ENCODE data around the gene CCL14. TPM values are rescaled to one million over a fixed set of nuclear protein-coding genes. Genes with fewer than 3 reads are reported as not detected.

Gene CCL14
- polyA plus RNA-seq, 1 of the 3 experiments (the other 2 are of a cell fraction) = not detected

- WGBS (ENCODE audit: low lambda C conversion rate) = 3% methylated on average over 1 of the region's 1 CpG
- Histone ChIP-seq H4K20me1 (ENCODE audit: insufficient read depth) (no peaks in the 10 kb centered on the region), H3K9me3 (no peaks in the 10 kb centered on the region), H3K27me3 (ENCODE audit: insufficient read depth) (no peaks in the 10 kb centered on the region; the same call in 1 of the 2 replicates), H3F3A (replicated peaks; ENCODE audit: insufficient read depth) (no peaks in the 10 kb centered on the region), H3K27ac (ENCODE audit: low read depth in 2 of 2, low read length in 1 of 2) (no peak overlapping the region), H3K36me3 (replicated peaks in 1 of 2; ENCODE audit: control insufficient read depth in 1 of 2, insufficient read depth in 2 of 2, low read length in 1 of 2) (no peaks in the 10 kb centered on the region), H3K4me2 (no peak overlapping the region), H2AFZ (ENCODE audit: low read depth) (no peak overlapping the region), H3K9me2 (no peaks in the 10 kb centered on the region), H3K79me2 (ENCODE audit: insufficient read depth) (no peaks in the 10 kb centered on the region), H3K4me3 (ENCODE audit: low read depth in 2 of 2, low read length in 1 of 2) (no peak overlapping the region), H3K4me1 (ENCODE audit: control insufficient read depth in 1 of 2, insufficient read depth in 2 of 2, low read depth in 1 of 2, low read length in 1 of 2) (no peaks in the 10 kb centered on the region), H3K9ac (no peak overlapping the region)
- no peak for DNase-seq
- no peak for TF ChIP-seq RAD21 (IDR thresholded peaks at IDR 0.05; ENCODE audit: low read length)
- TF ChIP-seq ZBTB33 (IDR thresholded peaks at IDR 0.05; ENCODE audit: borderline replicate concordance, low read depth) = no peak
- no peak for TF ChIP-seq SMC3 (IDR thresholded peaks at IDR 0.05; ENCODE audit: low read depth, low read length)
- no peak for TF ChIP-seq IRF3 (IDR thresholded peaks at IDR 0.05; ENCODE audit: low read depth, low read length)
- CTCF ChIA-PET = no interaction called here
- POLR2A ChIA-PET = no interaction called here
These were observed 44.4 kb upstream of the CCL14 start for GRCh38 chr17:36030956-36031355.

- Histone ChIP-seq H3F3A (replicated peaks; ENCODE audit: insufficient read depth) (no peaks in the 10 kb centered on the region), H3K9me3 (no peaks in the 10 kb centered on the region), H3K27ac (ENCODE audit: low read depth in 2 of 2, low read length in 1 of 2) (no peak overlapping the region), H4K20me1 (ENCODE audit: insufficient read depth) (no peaks in the 10 kb centered on the region), H3K36me3 (replicated peaks in 1 of 2; ENCODE audit: control insufficient read depth in 1 of 2, insufficient read depth in 2 of 2, low read length in 1 of 2) (no peaks in the 10 kb centered on the region), H3K79me2 (ENCODE audit: insufficient read depth) (no peaks in the 10 kb centered on the region), H3K9ac (no peak overlapping the region), H3K4me2 (no peak overlapping the region), H3K27me3 (ENCODE audit: insufficient read depth) (no peaks in the 10 kb centered on the region; the same call in 1 of the 2 replicates), H3K4me1 (ENCODE audit: control insufficient read depth in 1 of 2, insufficient read depth in 2 of 2, low read depth in 1 of 2, low read length in 1 of 2) (no peaks in the 10 kb centered on the region), H3K4me3 (ENCODE audit: low read depth in 2 of 2, low read length in 1 of 2) (no peak overlapping the region), H2AFZ (ENCODE audit: low read depth) (no peak overlapping the region), H3K9me2 (no peaks in the 10 kb centered on the region)
- CTCF ChIA-PET = no interaction called here
- 0% methylated on average over 4 of the region's 4 CpGs for WGBS (ENCODE audit: low lambda C conversion rate)
- TF ChIP-seq RXRA (IDR thresholded peaks at IDR 0.05; ENCODE audit: borderline replicate concordance, low read depth) (no peak), GATA2 (CRISPR knock-in tag; IDR thresholded peaks at IDR 0.05) (no peak), FOXM1 (IDR thresholded peaks at IDR 0.05; ENCODE audit: low read depth) (no peak), IRF3 (IDR thresholded peaks at IDR 0.05; ENCODE audit: low read depth, low read length) (no peak), NFIC (IDR thresholded peaks at IDR 0.05; ENCODE audit: borderline replicate concordance) (no peak), MEF2A (IDR thresholded peaks at IDR 0.05; ENCODE audit: borderline replicate concordance, low read depth) (no peak), ZBTB33 (IDR thresholded peaks at IDR 0.05; ENCODE audit: borderline replicate concordance, low read depth) (no peak), SMC3 (IDR thresholded peaks at IDR 0.05; ENCODE audit: low read depth, low read length) (no peak), USF2 (IDR thresholded peaks at IDR 0.05; ENCODE audit: borderline replicate concordance, low read depth, low read length) (no peak), FOXJ3 (CRISPR knock-in tag; IDR thresholded peaks at IDR 0.05) (no peak), JUND (IDR thresholded peaks at IDR 0.05) (no peak), GABPA (IDR thresholded peaks at IDR 0.05; ENCODE audit: low read depth) (no peak), TCF12 (IDR thresholded peaks at IDR 0.05) (no peak), SIN3A (IDR thresholded peaks at IDR 0.05; ENCODE audit: borderline replicate concordance, low read depth, low read length) (no peak), CTCF (IDR thresholded peaks at IDR 0.05) (no peak), TEAD4 (IDR thresholded peaks at IDR 0.05; ENCODE audit: borderline replicate concordance, insufficient read depth) (no peak), POLR2AphosphoS5 (IDR thresholded peaks at IDR 0.05; ENCODE audit: low read depth, low read length) (no peak), TAF1 (IDR thresholded peaks at IDR 0.05; ENCODE audit: borderline replicate concordance, low read depth, low read length) (no peak)
- POLR2A ChIA-PET = no interaction called here
- no peak for DNase-seq
These were observed 41.2 kb upstream of the CCL14 start for GRCh38 chr17:36027761-36028160.

Data from SK-N-SH (cell line).